GM12801 (cell line): ENCODE measurements around the gene ANKS1B.

ENCODE experiments used
- CTCF ChIP-seq: IDR thresholded peaks from one replicate; pipeline ENCODE4 v1.5.1; 2011; ENCODE audit warnings: control low read depth; ENCODE audit not compliant: insufficient read length; ENCODE audit errors: extremely low read depth

ANKS1B gene

GRCh38 chr12:99271071-99271470, 713.7 kb downstream of the ANKS1B start:
- no peak for TF ChIP-seq CTCF

DNA sequence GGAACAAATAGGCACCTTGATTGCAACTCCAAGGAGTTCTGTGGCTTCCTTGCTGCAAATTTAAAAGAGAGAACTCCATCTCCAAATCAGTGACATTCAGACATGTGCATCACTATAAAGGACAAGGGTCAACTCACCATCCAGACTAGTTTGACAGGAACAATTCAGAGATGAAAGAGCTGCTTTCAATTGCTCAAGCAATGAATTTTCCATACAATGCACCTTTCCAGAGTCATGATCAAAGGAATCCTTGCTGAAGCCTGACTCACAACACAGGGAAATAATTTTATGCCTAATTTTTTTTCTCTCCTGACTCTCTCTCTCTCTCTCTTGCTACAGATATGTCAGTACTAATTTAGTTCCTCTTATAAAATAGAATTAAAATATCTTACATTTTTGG, 717.7 kb downstream of the ANKS1B start:
- TF ChIP-seq CTCF = no peak

DNA sequence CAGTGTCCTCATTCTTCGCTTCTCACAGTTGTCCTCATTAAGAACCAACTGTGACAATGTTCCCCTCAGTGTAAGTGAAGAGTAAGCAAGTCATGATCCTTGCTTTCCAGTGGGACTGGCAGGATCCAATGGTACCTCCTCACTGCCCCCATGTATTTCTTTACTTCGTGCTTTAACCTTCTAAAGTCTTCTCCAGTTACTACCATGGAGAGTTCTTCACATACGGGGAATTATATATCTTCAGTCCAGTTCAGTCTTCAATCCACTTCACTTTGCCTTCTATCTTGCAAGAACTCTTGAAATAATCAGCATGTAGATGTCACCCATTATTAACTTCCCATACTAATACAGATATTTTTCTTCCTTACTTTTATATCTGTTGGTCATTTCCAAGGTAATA, 719.1 kb downstream of the ANKS1B start:
- no peak for TF ChIP-seq CTCF

DNA sequence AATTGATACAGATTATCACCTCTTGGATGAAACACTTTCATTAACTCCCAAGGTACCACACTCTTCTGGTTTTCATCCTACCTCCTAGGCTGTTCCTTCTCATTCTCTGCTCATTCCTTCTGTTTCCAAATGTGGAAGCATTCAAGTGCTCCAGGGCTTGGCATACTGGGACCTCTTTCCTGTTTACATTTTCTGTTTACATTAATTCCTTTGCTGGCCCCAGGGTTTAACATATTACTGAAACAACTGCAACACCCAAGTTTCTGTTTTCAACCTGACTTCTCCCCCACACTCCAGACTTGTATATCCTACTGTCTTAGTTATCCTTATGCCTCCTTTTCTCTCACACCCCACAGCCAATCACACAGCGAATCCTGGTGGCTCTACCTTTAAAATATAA, 723.5 kb downstream of the ANKS1B start:
- TF ChIP-seq CTCF = no peak

DNA sequence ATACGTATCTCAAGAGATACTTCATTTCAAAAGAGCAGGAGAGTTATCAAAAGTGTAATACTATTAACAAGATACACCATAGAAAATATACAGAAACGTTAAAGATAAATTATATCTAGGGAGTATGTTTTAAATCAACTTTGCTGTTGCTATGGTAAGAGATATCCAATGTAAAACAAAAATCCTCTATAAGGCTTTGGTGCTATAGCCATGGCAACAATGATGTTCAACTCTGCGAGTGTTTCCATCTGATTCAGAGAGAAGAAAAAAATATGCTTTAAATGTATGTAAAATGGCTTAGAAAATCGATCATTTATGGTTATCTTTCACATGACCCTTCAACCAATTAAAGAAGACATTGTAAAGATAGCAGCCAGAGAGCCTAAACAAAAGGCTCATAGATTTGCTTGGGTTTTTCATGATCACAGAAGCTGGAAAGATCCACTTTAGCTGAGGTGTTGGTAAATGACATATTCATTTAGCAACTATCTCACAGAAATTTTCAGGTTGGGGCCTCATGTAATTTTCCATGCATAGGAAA, 724.2 kb downstream of the ANKS1B start:
- TF ChIP-seq CTCF = no peak

DNA sequence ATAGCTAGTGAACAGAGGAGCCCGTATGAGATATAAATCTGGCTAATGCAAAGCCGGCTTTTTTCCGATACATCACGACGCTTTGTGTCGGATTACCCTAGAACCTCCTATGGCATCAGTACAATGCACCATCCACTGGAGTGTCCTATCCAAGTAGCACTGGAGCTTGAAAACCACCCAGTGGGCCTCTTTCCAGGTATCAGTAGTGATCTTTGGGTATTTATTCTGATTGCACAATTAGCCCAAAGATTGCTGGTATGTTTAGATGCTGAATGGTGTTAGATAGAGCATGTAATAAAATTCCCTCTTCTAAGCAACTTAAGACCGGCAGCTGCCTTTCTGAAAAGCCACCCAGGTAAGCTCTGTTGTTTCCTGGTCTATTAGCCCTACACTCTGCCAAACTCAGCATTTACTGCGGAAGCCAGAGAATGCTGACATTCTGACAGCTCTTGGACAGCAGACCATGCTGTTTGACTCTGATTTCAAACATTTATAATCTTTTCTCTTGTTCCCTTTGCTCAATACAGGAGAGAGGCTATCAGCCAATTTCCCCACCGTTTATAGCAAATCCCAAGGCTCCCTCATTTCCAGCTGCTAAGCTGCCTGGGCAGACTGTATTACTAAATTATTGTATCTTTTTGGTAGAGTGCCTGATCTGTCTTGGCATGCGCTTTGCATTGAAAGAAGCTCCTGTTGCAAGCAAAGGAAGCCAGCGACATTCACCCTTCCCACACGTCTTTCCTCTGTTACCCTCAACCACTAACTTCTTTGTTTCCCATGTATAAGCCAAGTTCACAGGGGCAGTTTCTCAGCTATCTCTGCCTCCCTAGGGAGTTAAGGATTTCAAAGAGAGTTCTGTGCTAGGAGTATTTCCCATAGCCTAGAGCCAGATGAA, 725.4 kb downstream of the ANKS1B start:
- TF ChIP-seq CTCF = no peak

GRCh38 chr12:99257672-99258071, 727.1 kb downstream of the ANKS1B start:
- no peak for TF ChIP-seq CTCF
